ENCODE results near the gene PDZD4.
A peak's percentile ranks its signal among the peaks of the same experiment; 100 is the strongest.

Gene PDZD4

DNA sequence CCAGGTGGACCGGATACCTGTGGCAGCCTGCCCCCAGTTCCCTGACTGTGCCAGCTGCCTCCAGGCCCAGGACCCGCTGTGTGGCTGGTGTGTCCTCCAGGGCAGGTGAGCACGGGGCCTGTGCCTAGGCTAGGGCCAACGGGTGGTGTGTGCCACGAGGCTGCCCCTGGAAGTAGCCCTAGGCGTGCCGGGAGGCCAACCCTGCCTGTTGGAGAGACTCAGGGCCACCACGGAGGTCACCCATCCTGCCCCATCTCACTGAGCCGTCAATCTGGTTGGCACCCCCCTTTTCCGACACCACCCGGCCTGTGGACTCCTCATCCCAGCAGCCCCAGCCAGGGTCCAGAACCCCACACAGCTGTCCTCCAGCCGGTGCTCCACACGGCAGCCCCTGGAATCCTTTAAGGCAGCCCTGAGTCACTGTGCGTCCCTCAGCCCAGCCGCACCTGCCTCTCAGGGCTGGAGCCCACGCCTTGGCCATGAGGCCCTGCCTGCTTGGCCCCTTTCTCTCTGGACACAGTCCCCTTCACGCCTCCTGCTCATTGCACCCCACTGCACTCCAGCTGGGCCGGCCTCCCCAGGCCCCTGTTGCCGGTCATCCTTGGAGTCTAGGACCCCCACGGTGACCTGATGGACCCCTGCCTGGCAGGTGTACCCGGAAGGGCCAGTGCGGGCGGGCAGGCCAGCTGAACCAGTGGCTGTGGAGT, 61.0 kb downstream of the PDZD4 start:
- DNase-seq, result no peak

DNA sequence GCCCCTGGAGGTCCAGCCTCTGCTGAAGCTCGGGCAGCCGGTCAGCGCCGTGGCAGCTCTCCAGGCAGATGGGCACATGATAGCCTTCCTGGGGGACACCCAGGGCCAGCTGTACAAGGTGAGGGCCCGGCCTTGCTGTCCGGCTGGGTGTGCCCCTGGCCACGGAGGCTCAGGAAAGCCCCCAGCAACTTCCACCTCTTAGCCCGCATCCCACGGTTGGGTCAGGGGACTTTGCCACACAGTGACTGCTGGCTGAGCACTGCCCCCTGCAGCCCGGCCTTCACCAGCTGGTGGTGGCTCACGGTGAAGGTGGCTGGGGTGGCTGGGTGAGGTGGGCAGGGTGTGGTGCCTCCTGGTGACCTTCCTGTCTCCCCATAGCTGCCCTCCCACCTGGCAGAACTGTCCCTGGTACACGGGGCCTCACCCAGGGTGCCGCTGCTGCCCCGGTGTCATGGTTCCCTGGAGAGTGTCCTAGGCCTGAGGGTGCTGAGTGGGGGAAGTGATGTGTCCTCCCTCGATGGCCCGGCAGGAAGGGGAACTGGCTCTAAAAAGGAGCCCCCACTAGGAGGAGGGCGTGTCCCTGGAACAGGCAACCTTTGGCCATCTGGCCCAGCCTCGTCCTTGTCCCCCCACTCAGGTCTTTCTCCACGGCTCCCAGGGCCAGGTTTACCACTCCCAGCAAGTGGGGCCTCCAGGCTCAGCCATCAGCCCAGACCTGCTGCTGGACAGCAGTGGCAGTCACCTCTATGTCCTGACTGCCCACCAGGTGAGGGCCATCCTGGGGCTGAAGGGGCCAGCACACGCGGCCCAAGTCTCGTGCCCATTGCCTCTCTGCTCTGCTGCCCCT, 61.8 kb downstream of the PDZD4 start:
- DNase-seq, result no peak

DNA sequence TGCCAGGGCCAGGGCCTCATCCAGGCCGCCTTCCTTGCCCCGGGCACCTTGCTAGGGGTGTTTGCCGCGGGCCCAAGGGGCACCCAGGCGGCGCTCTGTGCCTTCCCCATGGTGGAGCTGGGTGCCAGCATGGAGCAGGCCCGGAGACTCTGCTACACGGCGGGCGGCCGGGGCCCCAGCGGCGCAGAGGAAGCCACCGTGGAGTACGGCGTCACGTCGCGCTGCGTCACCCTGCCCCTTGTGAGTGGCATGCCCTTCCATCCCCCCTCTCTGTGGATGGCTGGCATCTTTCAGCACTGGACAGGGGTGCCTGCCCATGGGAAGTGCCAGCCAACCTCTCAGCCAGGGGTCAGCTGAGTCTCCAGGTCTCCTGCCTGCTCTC, 62.7 kb downstream of the PDZD4 start:
- DNase-seq, result no peak

DNA sequence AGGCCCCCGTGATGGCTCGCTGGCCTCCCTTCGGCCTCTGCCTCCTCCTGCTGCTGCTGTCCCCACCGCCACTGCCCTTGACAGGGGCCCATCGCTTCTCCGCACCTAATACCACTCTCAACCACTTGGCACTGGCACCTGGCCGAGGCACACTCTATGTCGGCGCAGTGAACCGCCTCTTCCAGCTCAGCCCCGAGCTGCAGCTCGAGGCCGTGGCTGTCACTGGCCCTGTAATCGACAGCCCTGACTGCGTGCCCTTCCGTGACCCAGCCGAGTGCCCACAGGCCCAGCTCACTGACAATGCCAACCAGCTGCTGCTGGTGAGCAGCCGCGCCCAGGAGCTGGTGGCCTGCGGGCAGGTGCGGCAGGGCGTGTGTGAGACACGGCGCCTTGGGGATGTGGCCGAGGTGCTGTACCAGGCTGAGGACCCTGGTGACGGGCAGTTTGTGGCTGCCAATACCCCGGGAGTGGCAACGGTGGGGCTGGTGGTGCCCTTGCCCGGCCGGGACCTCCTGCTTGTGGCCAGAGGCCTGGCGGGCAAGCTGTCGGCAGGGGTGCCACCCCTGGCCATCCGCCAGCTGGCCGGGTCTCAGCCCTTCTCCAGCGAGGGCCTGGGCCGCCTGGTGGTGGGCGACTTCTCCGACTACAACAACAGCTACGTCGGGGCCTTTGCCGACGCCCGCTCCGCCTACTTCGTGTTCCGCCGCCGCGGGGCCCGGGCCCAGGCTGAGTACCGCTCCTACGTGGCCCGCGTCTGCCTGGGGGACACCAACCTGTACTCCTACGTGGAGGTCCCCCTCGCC, 63.3 kb downstream of the PDZD4 start:
- no peak for DNase-seq

DNA sequence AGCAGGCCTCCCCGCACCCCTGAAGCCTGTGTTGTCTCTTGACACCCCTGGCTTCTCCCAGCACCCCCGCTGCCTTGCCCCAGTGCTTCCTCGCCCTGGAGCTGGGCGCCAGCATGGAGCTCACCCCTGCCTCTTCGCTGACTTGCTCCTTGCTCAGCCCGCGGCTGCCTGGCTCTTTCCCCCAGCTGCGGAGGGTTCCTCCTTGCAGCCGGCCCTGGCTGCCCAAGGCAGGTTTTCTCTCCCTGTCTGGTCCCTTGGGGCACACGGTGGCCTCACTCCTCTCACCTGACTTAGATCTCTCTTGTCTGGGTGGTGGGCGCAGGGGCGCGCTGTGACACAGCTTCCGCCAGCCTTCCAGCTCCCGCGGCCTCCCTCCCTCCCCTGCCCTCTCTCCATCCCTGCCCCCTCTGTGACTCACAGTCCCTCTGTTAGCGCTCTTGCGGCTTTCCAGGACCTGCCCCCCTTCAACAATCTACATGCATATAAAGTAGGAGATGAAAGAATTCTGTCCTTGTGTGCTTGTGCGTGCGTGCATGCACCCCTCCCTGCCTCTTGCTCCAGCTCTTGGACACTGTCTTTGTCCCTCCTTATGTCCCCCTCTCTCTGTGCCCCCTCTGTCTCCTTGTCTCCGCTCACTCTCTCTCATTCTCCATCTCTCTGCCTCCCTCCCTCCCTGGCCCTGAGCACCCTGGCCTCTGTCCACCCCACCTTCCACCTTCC, 64.1 kb downstream of the PDZD4 start:
- DNase-seq, result peak; percentile 13

DNA sequence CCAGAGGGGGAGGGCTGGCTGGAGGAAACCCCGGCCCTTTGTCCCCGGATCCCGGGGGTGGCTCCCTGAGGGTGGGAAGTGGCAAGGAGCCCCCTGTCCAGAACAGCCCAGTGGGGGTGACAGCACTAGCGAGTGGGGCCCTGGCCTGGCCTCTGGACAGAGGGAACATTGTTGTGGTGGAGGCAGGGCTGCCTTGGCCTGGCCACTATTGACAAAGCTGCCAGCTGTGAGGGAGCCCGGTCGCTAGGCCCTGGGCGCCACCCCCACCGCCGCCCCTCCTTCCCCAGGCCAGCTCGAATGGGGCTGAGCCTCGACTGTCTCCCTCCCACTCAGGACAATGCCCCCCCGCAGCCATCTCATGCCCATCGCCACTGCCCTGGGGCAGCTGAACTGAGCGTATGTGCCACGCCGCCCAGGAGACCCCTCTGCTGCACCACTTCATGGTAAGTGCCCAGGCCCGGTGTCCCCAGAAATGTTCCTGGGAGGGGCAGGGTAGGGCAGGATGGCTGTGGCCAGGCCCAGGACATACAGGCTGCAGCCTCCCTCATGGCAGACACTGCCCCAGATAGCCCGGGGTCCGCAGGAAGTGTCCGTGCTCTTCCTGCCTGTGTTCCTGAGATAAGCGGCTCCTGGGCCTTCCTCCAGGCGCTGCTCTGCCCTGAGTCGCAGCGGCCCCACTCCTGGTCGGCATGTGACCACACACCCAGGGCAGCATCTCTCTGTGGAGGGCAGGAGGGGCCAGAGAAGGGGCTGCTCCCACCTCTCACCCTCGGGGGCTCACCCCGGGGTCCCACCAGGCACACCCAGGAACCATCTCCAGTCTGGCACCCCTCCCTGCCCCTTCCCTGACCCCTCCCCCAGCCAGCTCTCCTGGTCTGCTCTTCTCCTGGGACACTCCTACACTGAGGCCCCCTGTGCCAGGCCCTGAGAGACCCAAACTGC, 64.9 kb downstream of the PDZD4 start:
- no peak for DNase-seq

DNA sequence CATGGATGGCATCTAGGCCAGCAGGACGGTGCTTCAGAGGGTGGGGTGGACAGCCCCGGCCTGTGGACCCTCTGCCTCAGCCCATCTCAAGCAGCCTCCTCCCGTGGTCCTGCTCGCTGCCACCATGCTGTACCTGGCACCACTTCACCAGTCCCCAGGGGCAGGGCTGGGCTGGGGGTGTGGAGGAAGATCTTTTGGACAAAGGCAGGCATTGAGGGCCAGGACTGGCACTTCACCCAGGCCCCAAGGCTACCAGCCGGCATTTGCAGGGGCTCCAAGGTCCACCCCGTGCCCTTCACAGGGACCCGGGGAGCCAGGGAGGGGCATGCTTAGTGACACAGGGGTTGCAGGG, 65.6 kb downstream of the PDZD4 start:
- no peak for DNase-seq

DNA sequence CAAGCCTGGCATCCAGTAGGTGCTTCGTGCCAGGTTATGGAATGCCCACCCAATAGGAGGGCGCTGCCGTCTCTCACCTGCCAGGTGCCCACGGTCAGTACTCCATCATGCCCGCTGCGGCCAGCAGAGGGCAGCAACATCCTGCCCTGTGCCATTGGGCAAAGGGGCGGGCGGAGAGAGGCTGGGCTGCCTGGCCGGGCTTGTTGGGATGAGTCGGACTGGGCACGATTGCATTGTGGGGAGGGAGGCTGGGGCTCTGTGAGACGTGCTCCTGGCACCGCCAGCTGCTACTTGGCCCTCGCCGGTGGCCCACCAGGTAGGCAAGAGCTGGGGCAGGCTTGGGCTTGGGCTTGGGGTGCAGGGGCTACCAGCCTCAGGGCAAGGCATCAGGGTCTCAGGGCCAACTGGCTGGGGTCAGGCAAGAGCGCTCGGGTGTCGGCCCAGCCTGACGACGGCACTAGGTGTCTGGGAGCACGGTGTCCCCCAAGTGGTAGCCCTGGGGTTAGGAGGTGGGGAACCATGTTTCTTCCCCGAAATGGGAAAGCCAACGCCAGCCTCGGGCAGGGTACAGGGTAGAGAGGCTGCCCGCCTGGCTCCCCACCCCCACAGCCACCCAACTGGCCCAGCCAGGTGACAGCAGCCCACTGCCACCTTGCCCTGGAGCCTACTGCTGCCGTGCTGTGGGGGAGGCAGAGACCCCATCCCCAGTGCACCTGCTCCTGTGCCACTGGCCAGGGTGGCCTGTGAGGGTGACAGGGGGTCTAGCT, 66.2 kb downstream of the PDZD4 start, which contains the start of gene PLXNB3:
PLXNB3 (plus strand) TSS at position 261 of the 767 bp plus-strand sequence. CDS start 1,287 bp downstream, outside the sequence.
- DNase-seq, result no peak

DNA sequence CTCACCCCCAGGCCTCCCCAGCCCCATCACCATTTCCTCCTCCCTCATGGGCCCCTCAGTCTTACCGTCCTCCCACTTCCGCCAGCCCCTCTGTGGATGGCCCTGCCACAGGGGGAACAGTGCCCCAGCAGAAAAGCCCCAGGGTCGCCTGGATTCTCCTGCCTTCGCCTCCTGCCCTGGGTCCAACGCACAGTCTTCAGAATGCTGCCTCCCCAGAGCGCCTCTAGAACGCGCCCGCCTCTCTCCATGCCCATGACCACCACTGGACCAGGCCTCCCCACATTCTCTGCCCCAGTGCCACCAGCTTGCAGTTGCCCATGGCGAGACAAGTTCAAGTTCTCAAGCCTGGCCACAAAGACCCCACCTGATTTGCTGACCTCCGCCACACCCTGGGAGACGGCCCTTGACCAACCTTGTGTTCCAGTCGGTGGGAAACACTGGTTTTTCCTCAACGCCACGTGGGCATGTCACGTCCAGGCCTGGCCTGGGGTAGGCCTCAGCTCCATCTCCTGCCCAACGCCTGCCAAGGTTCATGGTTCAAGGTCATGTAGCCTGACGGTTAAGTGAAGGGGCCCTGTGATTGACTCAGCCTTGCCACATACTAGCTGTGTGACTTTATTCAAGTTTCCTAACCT, 66.9 kb downstream of the PDZD4 start:
- DNase-seq, result no peak

DNA sequence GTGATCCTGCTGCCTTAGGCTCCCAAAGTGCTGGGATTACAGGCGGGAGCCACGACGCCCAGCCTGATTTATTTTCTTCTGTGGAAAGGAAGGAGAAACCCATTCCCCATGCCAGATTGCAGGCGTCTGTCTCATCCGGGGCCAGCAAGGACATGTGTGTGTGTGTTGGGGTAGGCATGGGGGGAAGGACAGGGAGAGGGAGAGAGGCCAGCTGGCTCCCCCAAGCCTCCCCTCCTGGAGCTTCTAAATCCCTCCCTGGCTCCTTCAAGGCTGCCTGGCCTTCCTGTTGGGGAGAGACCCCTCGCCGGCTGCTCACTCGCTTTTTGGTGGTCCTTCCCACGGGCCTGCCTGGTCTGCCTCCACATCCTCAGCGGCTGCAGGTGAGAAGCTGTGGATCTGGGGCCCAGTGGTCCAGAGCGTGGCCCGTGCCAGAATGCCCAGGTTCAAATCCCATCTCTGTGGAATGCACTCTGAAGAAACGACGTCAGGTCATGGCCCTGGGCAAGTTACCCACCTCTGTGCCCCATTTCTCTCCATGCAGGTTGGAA, 67.6 kb downstream of the PDZD4 start:
- no peak for DNase-seq

DNA sequence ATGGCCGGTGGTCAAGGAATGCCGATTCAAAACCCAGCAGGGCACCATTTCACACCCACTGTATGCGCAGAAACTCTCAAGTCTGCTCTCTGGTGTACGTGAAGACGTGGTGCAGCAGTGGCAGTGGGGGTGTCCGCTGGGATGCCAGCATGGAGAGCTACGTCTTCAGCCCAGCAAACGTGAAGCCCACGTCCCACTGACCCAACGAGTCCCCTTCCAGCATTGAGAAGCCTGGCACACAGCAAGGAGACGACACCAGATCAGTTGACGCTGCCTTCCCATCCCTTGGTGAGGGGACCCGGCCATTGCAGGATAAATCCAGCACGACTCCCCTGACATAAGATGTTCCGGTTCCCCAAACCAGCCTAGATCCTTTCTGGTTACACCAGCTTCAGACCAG, 68.5 kb downstream of the PDZD4 start:
- DNase-seq, result no peak

DNA sequence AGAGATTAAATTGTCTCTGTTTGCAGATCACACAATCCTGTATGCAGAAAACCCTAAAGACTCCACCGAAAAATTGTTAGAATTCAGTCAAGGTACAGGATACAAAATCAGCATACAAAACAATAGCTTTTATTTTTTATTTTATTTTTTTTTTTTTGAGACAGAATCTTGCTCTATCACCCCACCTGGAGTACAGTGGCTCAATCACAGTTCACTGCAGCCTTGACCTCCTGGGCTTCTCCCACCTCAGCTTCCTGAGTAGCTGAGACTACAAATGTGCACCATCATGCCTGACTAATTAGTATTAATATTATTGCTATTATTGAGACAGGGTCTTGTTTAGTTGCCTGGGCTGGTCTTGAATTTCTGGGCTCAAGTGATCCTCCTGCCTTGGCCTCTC, 75.2 kb downstream of the PDZD4 start:
- no peak for DNase-seq

Data from SIG-M5 (cell line).